GM06990 (cell line): Measurements from ENCODE around the gene SHCBP1L.

Source experiments
- DNase-seq: peaks from one replicate; pipeline ENCODE4 v3.0.0-alpha.2; 2011; ENCODE audit not compliant: insufficient read length; ENCODE audit errors: extremely low read depth
- H3K27me3 ChIP-seq: replicated peaks from 2 replicates; pipeline ENCODE4 v1.6.0; 2011; ENCODE audit warnings: low read length; ENCODE audit not compliant: control insufficient read depth, insufficient read depth
- H3K36me3 ChIP-seq: 2 replicates; pipeline ENCODE4 v1.5.1; 2011; ENCODE audit warnings: low read length; ENCODE audit not compliant: control insufficient read depth, insufficient read depth
- H3K4me3 ChIP-seq: replicated peaks from 2 replicates; pipeline ENCODE4 v1.5.1; 2011; ENCODE audit warnings: low read depth, mild to moderate bottlenecking, control low read depth, low read length
- TF ChIP-seq, protein P1 (sequence below): IDR thresholded peaks from 2 replicates; pipeline ENCODE4 v1.5.1; 2011; ENCODE audit warnings: low read length, control low read depth, mild to moderate bottlenecking, inconsistent platforms; ENCODE audit not compliant: insufficient read depth, poor library complexity, severe bottlenecking

Gene SHCBP1L

DNA sequence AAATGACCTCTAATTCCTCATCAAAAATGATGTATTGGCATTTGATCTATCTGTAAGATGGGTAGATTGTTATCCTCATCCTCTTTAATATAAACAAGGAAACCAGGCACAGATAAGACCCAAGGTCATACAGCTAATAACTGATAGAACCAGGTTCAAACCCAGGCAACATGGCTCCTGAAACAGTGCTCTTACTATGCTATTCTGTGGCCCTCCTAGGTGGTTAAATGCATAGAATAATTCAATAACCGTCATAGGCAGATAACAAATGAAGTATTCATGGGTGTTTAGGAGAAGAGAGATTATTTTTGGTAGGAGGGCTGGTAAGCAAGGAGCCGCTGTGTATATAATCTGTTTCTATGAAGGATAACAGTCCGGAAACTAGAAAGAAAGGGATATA lies 67.4 kb downstream of the SHCBP1L start:
- no peaks in the 10 kb centered on the region for H3K27me3 ChIP-seq
- no peak for DNase-seq
- H3K36me3 ChIP-seq, result peaks cover 19% of the 10 kb centered on the region
- TF ChIP-seq, protein P1, sequence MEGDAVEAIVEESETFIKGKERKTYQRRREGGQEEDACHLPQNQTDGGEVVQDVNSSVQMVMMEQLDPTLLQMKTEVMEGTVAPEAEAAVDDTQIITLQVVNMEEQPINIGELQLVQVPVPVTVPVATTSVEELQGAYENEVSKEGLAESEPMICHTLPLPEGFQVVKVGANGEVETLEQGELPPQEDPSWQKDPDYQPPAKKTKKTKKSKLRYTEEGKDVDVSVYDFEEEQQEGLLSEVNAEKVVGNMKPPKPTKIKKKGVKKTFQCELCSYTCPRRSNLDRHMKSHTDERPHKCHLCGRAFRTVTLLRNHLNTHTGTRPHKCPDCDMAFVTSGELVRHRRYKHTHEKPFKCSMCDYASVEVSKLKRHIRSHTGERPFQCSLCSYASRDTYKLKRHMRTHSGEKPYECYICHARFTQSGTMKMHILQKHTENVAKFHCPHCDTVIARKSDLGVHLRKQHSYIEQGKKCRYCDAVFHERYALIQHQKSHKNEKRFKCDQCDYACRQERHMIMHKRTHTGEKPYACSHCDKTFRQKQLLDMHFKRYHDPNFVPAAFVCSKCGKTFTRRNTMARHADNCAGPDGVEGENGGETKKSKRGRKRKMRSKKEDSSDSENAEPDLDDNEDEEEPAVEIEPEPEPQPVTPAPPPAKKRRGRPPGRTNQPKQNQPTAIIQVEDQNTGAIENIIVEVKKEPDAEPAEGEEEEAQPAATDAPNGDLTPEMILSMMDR, result no peak
- H3K4me3 ChIP-seq, result no peak overlapping the region

DNA sequence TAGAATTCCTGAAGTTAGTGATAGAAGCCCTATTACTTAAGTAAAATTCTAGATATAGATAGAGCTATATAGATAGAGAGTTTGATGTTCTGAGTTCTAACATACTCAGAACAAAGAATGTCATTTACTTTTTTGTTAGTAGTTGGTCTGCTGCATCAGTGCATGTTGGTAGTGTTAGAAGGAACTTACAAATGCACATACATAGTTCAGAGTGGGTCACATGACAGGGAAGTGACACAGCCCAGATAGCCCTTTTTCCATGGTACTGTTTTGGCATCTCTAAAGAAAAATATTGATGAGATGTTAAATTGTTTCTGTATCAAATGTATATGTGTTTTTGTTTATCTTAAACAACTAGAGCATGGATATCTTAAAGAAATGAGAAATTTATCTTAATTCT lies 68.1 kb downstream of the SHCBP1L start:
- peaks cover 19% of the 10 kb centered on the region for H3K36me3 ChIP-seq
- H3K4me3 ChIP-seq, result no peak overlapping the region
- TF ChIP-seq, protein P1, result no peak
- no peak for DNase-seq
- no peaks in the 10 kb centered on the region for H3K27me3 ChIP-seq

- H3K4me3 ChIP-seq, result no peak overlapping the region
- H3K36me3 ChIP-seq, result peaks cover 23% of the 10 kb centered on the region
- H3K27me3 ChIP-seq, result no peaks in the 10 kb centered on the region
- no peak for DNase-seq
- TF ChIP-seq, protein P1, result no peak
Observed at GRCh38 chr1:182877842-182878241, 75.1 kb downstream of the SHCBP1L start.

- DNase-seq, result no peak
- TF ChIP-seq, protein P1, result no peak
- Histone ChIP-seq H3K36me3 (peaks cover 23% of the 10 kb centered on the region), H3K4me3 (no peak overlapping the region), H3K27me3 (no peaks in the 10 kb centered on the region)
Observed at GRCh38 chr1:182877331-182877730, 75.6 kb downstream of the SHCBP1L start.

DNA sequence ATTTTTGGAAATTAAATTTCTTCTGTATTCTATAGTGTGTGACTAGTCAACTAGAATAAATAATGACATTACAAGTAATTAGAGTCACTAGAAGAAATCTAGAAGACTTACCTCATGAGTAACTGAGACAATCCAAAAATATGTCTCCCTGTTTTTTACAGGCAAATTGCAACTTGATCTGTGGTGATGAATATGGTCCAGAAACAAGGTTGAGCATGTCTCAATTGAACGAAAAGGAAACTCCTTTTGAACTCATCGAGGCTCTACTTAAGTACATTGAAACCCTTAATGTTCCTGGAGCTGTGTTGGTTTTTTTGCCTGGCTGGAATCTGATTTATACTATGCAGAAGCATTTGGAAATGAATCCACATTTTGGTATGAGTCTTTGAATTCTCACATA lies 77.1 kb downstream of the SHCBP1L start:
- Histone ChIP-seq H3K4me3 (no peak overlapping the region), H3K36me3 (peaks cover 18% of the 10 kb centered on the region), H3K27me3 (no peaks in the 10 kb centered on the region)
- TF ChIP-seq, protein P1, result no peak
- no peak for DNase-seq

GRCh38 chr1:182872881-182873280 lies 80.1 kb downstream of the SHCBP1L start:
- TF ChIP-seq, protein P1, result no peak
- DNase-seq, result no peak
- Histone ChIP-seq H3K27me3 (no peaks in the 10 kb centered on the region), H3K36me3 (peaks cover 19% of the 10 kb centered on the region), H3K4me3 (no peak overlapping the region)
